Uterus (tissue), 4 donors: ENCODE data around the gene CYB5B. TPM values are rescaled to one million over a fixed set of nuclear protein-coding genes. Genes with fewer than 3 reads are reported as not detected.

Experiments used
- DNase-seq, 2 donors: peaks; one replicate each; pipeline ENCODE4 v3.0.0-alpha.2; 2019 to 2020
- H3K27ac ChIP-seq, 2 donors: fragments of 200-600 bp; sonication (generic); 1 replicate in 1 of 2; 2 replicates in 1 of 2; pipeline ENCODE4 v1.5.1; 2016 to 2018
- H3K27me3 ChIP-seq, 2 donors: fragments of 200-600 bp; sonication (generic); one replicate each; pipeline ENCODE4 v1.5.1; 2018 to 2019; ENCODE audit warnings: control low read depth in 1 of 2
- H3K36me3 ChIP-seq, 2 donors: fragments of 200-600 bp; sonication (generic); one replicate each; pipeline ENCODE4 v1.5.1; 2019; ENCODE audit warnings: control low read depth in 1 of 2
- H3K4me1 ChIP-seq, 2 donors: fragments of 200-600 bp; sonication (generic); one replicate each; pipeline ENCODE4 v1.5.1; 2018 to 2019; ENCODE audit warnings: control low read depth in 1 of 2
- H3K4me3 ChIP-seq, 2 donors: fragments of 200-600 bp; sonication (generic); 1 replicate in 1 of 2; 2 replicates in 1 of 2; pipeline ENCODE4 v1.5.1; 2018 to 2019; ENCODE audit warnings: mild to moderate bottlenecking in 1 of 2
- H3K9me3 ChIP-seq, 2 donors: fragments of 200-600 bp; sonication (generic); one replicate each; pipeline ENCODE4 v1.5.1; 2019; ENCODE audit warnings: control low read depth in 1 of 2
- CTCF ChIP-seq, 4 experiments: fragments of 200-600 bp in 2 of 4; fragments of 450-650 bp in 2 of 4; sonication (generic) in 2 of 4; IDR thresholded peaks; one replicate each; pipeline ENCODE4 v1.5.1; 2016 to 2019; ENCODE audit warnings: antibody characterized with exemption in 4 of 4, mild to moderate bottlenecking in 2 of 4, moderate library complexity in 1 of 4
- POLR2A ChIP-seq, 2 donors: fragments of 450-650 bp; IDR thresholded peaks; one replicate each; pipeline ENCODE4 v1.6.1; 2016; ENCODE audit warnings: antibody characterized with exemption in 2 of 2, mild to moderate bottlenecking in 1 of 2, moderate library complexity in 1 of 2
- intact Hi-C: fragments of 100-400 bp; cut with DNase I; formaldehyde crosslinking; loops from one replicate; pipeline ENCODE4 v1.15.1; 2023; ENCODE audit warnings: low total_unique reads
- total RNA-seq, 4 donors: library from RNA; depleted of rRNA in 3 of 4; stranded (reverse); fragments of >200 nt in 3 of 4; gene quantifications; one replicate each; pipeline versions ENCODE4 v1.1.0 to v1.2.4, GENCODE V29; 2014 to 2023
- donor health status: DM: yes; HTN: yes; CAD: no.

CYB5B gene
- total RNA-seq, 4 donors from 2014 or later, result 24.1 to 70.3 (median 57.6) TPM

- intact Hi-C loops, result no loop called here
- no peak for DNase-seq
Observed at GRCh38 chr16:69485361-69485760, 60.9 kb downstream of the CYB5B start.

GRCh38 chr16:69485816-69486215, 61.4 kb downstream of the CYB5B start:
- TF ChIP-seq POLR2A (IDR thresholded peaks at IDR 0.05), result no peak
- no peak for TF ChIP-seq CTCF (IDR thresholded peaks at IDR 0.05)
- Histone ChIP-seq H3K4me1 (no peaks in the 10 kb centered on the region), H3K4me3 (no peak overlapping the region), H3K36me3 (no peaks in the 10 kb centered on the region), H3K27ac (no peak overlapping the region), H3K9me3 (no peaks in the 10 kb centered on the region), H3K27me3 (no peaks in the 10 kb centered on the region)
- intact Hi-C loops, result no loop called here
- no peak for DNase-seq

More at GRCh38 chr16:69485361-69485760, 60.9 kb downstream of the CYB5B start:
- Histone ChIP-seq H3K36me3 (no peaks in the 10 kb centered on the region), H3K4me1 (no peaks in the 10 kb centered on the region), H3K4me3 (no peak overlapping the region), H3K27me3 (no peaks in the 10 kb centered on the region), H3K9me3 (no peaks in the 10 kb centered on the region), H3K27ac (no peak overlapping the region)
- TF ChIP-seq POLR2A (IDR thresholded peaks at IDR 0.05), result no peak
- TF ChIP-seq CTCF (IDR thresholded peaks at IDR 0.05), result no peak

- intact Hi-C loops, result no loop called here
Observed at GRCh38 chr16:69486272-69486671, 61.9 kb downstream of the CYB5B start.

GRCh38 chr16:69486724-69487123, 62.3 kb downstream of the CYB5B start:
- Histone ChIP-seq H3K9me3 (no peaks in the 10 kb centered on the region), H3K4me3 (no peak overlapping the region), H3K27ac (no peak overlapping the region), H3K4me1 (no peaks in the 10 kb centered on the region), H3K27me3 (no peaks in the 10 kb centered on the region), H3K36me3 (no peaks in the 10 kb centered on the region)
- intact Hi-C loops, result no loop called here
- TF ChIP-seq CTCF (IDR thresholded peaks at IDR 0.05) (no peak), POLR2A (IDR thresholded peaks at IDR 0.05) (no peak)
- DNase-seq, result no peak

More at GRCh38 chr16:69486272-69486671, 61.9 kb downstream of the CYB5B start:
- no peaks in the 10 kb centered on the region for H3K36me3 ChIP-seq
- DNase-seq, result no peak
- no peak overlapping the region for H3K27ac ChIP-seq
- TF ChIP-seq POLR2A (IDR thresholded peaks at IDR 0.05) (no peak), CTCF (IDR thresholded peaks at IDR 0.05) (no peak)
- no peaks in the 10 kb centered on the region for H3K9me3 ChIP-seq
- H3K4me1 ChIP-seq, result no peaks in the 10 kb centered on the region
- H3K4me3 ChIP-seq, result no peak overlapping the region
- no peaks in the 10 kb centered on the region for H3K27me3 ChIP-seq

GRCh38 chr16:69490707-69491324, 66.4 kb downstream of the CYB5B start:
- Histone ChIP-seq H3K4me1 (no peaks in the 10 kb centered on the region), H3K27ac (no peak overlapping the region), H3K36me3 (no peaks in the 10 kb centered on the region), H3K4me3 (no peak overlapping the region), H3K27me3 (no peaks in the 10 kb centered on the region), H3K9me3 (no peaks in the 10 kb centered on the region)
- no peak for DNase-seq
- TF ChIP-seq CTCF (IDR thresholded peaks at IDR 0.05) (no peak), POLR2A (IDR thresholded peaks at IDR 0.05) (no peak)
- intact Hi-C loops, result no loop called here
